Measurements from ENCODE around the gene PACRG. TPM values are rescaled to one million over a fixed set of nuclear protein-coding genes. Genes with fewer than 3 reads are reported as not detected.

Gene PACRG
- polyA plus RNA-seq, 1 of the 3 experiments (the other 2 are of a cell fraction): 0.56 TPM

DNA sequence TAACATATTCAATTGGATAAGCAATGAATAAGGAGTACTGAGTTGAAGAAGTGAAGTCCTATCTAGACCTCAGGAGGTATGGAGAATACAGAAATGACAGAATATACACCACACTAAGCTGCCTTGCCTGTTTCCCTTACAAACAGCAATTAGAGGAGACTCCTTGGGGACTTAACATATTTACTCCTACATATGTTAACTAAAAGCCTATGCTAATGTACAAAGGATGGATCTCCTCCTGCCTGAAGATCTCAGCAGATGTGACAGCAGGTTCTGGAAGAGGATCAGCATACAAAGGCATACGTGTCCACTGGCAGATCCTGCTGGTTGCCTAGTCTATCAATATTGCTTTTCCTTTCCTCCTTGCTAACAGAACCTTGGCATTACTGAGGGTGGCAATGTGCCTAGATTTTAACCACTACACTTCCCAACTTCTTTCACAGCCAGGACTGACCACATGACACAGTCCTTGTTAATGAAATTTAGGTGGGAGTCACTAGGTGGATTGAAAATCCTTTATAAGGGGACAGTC lies 29.8 kb upstream of the PACRG start:
- no peaks in the 10 kb centered on the region for H3K36me3 ChIP-seq (replicated peaks in 1 of 2; ENCODE audit: control insufficient read depth in 1 of 2, insufficient read depth in 2 of 2, low read length in 1 of 2)
- H3K27ac ChIP-seq (ENCODE audit: low read depth in 2 of 2, low read length in 1 of 2): no peak overlapping the region
- H3K27me3 ChIP-seq (ENCODE audit: insufficient read depth): no peaks in the 10 kb centered on the region
- H3K79me2 ChIP-seq (ENCODE audit: insufficient read depth): no peaks in the 10 kb centered on the region
- no peak for DNase-seq
- H3K9me2 ChIP-seq: no peaks in the 10 kb centered on the region
- no peak overlapping the region for H3K4me3 ChIP-seq (ENCODE audit: low read depth in 2 of 2, low read length in 1 of 2)
- 65% methylated on average over 1 of the region's 1 CpG for WGBS (ENCODE audit: low lambda C conversion rate)
- H4K20me1 ChIP-seq (ENCODE audit: insufficient read depth): no peaks in the 10 kb centered on the region
- no peaks in the 10 kb centered on the region; a peak in 2 of 4 replicates for H3K4me1 ChIP-seq (ENCODE audit: control insufficient read depth in 1 of 2, insufficient read depth in 2 of 2, low read depth in 1 of 2, low read length in 1 of 2)
- ChIA-PET POLR2A (no interaction called here), CTCF (interaction anchor here (1.7 kb wide), 1 partner anchor 17 kb away, joined by 3 read pairs; no protein-coding TSS in a partner anchor)
- H3K9me3 ChIP-seq: no peaks in the 10 kb centered on the region
- TF ChIP-seq SMC3 (IDR thresholded peaks at IDR 0.05; ENCODE audit: low read depth, low read length): no peak
- no peak for TF ChIP-seq NRF1 (IDR thresholded peaks at IDR 0.05; ENCODE audit: low read depth, low read length)
- H3K9ac ChIP-seq: no peak overlapping the region
- no peaks in the 10 kb centered on the region for H3F3A ChIP-seq (replicated peaks; ENCODE audit: insufficient read depth)
- no peak overlapping the region for H3K4me2 ChIP-seq
- no peak overlapping the region for H2AFZ ChIP-seq (ENCODE audit: low read depth)

DNA sequence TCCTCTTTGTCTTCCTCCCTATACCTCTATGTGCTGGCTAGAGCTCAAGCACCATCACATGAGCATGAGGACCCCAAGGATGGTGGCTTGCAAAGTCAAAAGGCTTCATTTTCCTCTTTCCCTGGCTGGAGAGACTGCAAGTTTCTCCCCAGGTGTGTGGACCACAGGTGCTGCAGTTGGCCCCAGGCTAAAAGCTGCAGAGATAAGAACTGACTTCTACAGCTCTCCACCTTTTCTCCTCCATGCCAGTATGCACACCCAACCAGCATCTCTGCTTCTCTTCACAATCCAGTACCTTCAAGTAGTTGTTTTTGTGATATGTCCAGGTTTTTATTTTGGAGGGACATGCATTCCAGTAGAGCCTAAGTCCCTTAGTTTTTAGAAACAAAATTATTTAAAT lies 29.3 kb upstream of the PACRG start:
- POLR2A ChIA-PET: no interaction called here
- Histone ChIP-seq H2AFZ (ENCODE audit: low read depth) (no peak overlapping the region), H4K20me1 (ENCODE audit: insufficient read depth) (no peaks in the 10 kb centered on the region), H3K36me3 (replicated peaks in 1 of 2; ENCODE audit: control insufficient read depth in 1 of 2, insufficient read depth in 2 of 2, low read length in 1 of 2) (no peaks in the 10 kb centered on the region), H3K9me3 (no peaks in the 10 kb centered on the region), H3F3A (replicated peaks; ENCODE audit: insufficient read depth) (no peaks in the 10 kb centered on the region), H3K9ac (no peak overlapping the region), H3K4me2 (no peak overlapping the region), H3K9me2 (no peaks in the 10 kb centered on the region), H3K79me2 (ENCODE audit: insufficient read depth) (no peaks in the 10 kb centered on the region), H3K27ac (ENCODE audit: low read depth in 2 of 2, low read length in 1 of 2) (no peak overlapping the region), H3K27me3 (ENCODE audit: insufficient read depth) (no peaks in the 10 kb centered on the region), H3K4me1 (ENCODE audit: control insufficient read depth in 1 of 2, insufficient read depth in 2 of 2, low read depth in 1 of 2, low read length in 1 of 2) (no peaks in the 10 kb centered on the region; a peak in 2 of 4 replicates), H3K4me3 (ENCODE audit: low read depth in 2 of 2, low read length in 1 of 2) (no peak overlapping the region)
- CTCF ChIA-PET: interaction anchor here (1.7 kb wide), 1 partner anchor 17 kb away, joined by 3 read pairs; no protein-coding TSS in a partner anchor
- DNase-seq: no peak
- TF ChIP-seq MXI1 (IDR thresholded peaks at IDR 0.05; ENCODE audit: low read depth, low read length) (no peak), SMC3 (IDR thresholded peaks at IDR 0.05; ENCODE audit: low read depth, low read length) (no peak), TAF1 (IDR thresholded peaks at IDR 0.05; ENCODE audit: borderline replicate concordance, low read depth, low read length) (no peak), SIN3A (IDR thresholded peaks at IDR 0.05; ENCODE audit: borderline replicate concordance, low read depth, low read length) (no peak), PBX3 (IDR thresholded peaks at IDR 0.05) (no peak), RFX5 (IDR thresholded peaks at IDR 0.05; ENCODE audit: low read length) (no peak)

- no peaks in the 10 kb centered on the region for H3K9me3 ChIP-seq
- ChIA-PET POLR2A (no interaction called here), CTCF (no interaction called here)
- H2AFZ ChIP-seq (ENCODE audit: low read depth): no peak overlapping the region
- no peak overlapping the region for H3K4me2 ChIP-seq
- WGBS (ENCODE audit: low lambda C conversion rate): 30% methylated on average over 2 of the region's 2 CpGs
- H3K27me3 ChIP-seq (ENCODE audit: insufficient read depth): no peaks in the 10 kb centered on the region
- no peaks in the 10 kb centered on the region for H4K20me1 ChIP-seq (ENCODE audit: insufficient read depth)
- no peaks in the 10 kb centered on the region for H3K9me2 ChIP-seq
- H3K9ac ChIP-seq: no peak overlapping the region
- no peak overlapping the region for H3K27ac ChIP-seq (ENCODE audit: low read depth in 2 of 2, low read length in 1 of 2)
- DNase-seq: no peak
- no peaks in the 10 kb centered on the region for H3F3A ChIP-seq (replicated peaks; ENCODE audit: insufficient read depth)
- H3K36me3 ChIP-seq (replicated peaks in 1 of 2; ENCODE audit: control insufficient read depth in 1 of 2, insufficient read depth in 2 of 2, low read length in 1 of 2): no peaks in the 10 kb centered on the region
- TF ChIP-seq FOXM1 (IDR thresholded peaks at IDR 0.05; ENCODE audit: low read depth) (no peak), TCF12 (IDR thresholded peaks at IDR 0.05) (no peak), ZBTB33 (IDR thresholded peaks at IDR 0.05; ENCODE audit: borderline replicate concordance, low read depth) (no peak), EZH2phosphoT487 (IDR thresholded peaks at IDR 0.05; ENCODE audit: borderline replicate concordance, low read depth) (no peak), POLR2AphosphoS5 (IDR thresholded peaks at IDR 0.05; ENCODE audit: low read depth, low read length) (no peak), SIN3A (IDR thresholded peaks at IDR 0.05; ENCODE audit: borderline replicate concordance, low read depth, low read length) (no peak), YY1 (IDR thresholded peaks at IDR 0.05; ENCODE audit: low read depth) (no peak)
- TF ChIP-seq, protein P1, sequence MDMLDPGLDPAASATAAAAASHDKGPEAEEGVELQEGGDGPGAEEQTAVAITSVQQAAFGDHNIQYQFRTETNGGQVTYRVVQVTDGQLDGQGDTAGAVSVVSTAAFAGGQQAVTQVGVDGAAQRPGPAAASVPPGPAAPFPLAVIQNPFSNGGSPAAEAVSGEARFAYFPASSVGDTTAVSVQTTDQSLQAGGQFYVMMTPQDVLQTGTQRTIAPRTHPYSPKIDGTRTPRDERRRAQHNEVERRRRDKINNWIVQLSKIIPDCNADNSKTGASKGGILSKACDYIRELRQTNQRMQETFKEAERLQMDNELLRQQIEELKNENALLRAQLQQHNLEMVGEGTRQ (IDR thresholded peaks at IDR 0.05; ENCODE audit: borderline replicate concordance, low read depth, low read length): no peak
- H3K79me2 ChIP-seq (ENCODE audit: insufficient read depth): no peaks in the 10 kb centered on the region
- H3K4me1 ChIP-seq (ENCODE audit: control insufficient read depth in 1 of 2, insufficient read depth in 2 of 2, low read depth in 1 of 2, low read length in 1 of 2): no peaks in the 10 kb centered on the region; a peak in 2 of 4 replicates
- H3K4me3 ChIP-seq (ENCODE audit: low read depth in 2 of 2, low read length in 1 of 2): no peak overlapping the region
These were observed 27.8 kb upstream of the PACRG start for GRCh38 chr6:162699961-162700360.
